Stimulated activated CD8-positive, alpha-beta memory T cell treated with anti-CD3 and anti-CD28 coated beads, Interleukin-2, amount 100 ng/mL, for 1 hour (primary cell): Measurements from ENCODE around the gene PPP2R3C.
"Not testable (repeated sequence)": the region's sequence is repeated elsewhere in the genome, so short reads cannot be mapped to it uniquely, and the experiment has no call there.

Experiments
- DNase-seq, 2 donors: peaks; one replicate each; pipeline ENCODE4 v3.0.0-alpha.2; 2020; ENCODE audit warnings: low read depth in 2 of 2

PPP2R3C gene

GRCh38 chr14:35052637-35053036, 69.2 kb downstream of the PPP2R3C start:
- no peak for DNase-seq

- DNase-seq = no peak
Measured at GRCh38 chr14:35051796-35052195, 70.0 kb downstream of the PPP2R3C start.

DNA sequence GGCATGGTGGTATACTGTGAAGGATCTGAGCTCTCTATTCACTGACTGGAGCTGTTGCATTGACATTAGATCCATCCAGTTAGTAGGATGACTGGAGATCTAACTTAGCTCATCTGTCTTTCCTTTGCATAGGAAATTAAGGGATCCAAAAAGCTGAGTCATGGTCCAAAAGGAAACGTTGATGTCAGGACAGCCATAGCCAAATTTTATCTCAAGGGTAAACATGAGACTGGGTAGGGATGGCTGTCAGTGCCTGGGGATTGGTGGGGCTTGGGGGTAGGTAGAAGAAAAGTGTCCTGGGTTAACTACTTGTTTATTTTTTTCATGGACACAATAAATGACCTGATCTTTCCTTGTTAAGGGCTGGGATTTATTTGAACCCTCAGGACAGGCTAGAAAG, 71.1 kb downstream of the PPP2R3C start:
- no peak for DNase-seq

- no peak for DNase-seq
Measured at GRCh38 chr14:35047976-35048513, 73.7 kb downstream of the PPP2R3C start.

- no peak for DNase-seq
Measured at GRCh38 chr14:35046751-35047536, 74.8 kb downstream of the PPP2R3C start.

- peak; percentile 97 to 98 for DNase-seq
Measured at GRCh38 chr14:35046048-35046750, 75.6 kb downstream of the PPP2R3C start, which contains the start of gene FAM177A1. FAM177A1 (plus strand) TSS chr14:35046272; CDS start chr14:35046464, 192 bp downstream.

- no peak for DNase-seq
Measured at GRCh38 chr14:35045798-35046047, 76.1 kb downstream of the PPP2R3C start.

GRCh38 chr14:35044939-35045797, 76.6 kb downstream of the PPP2R3C start:
- no peak for DNase-seq

DNA sequence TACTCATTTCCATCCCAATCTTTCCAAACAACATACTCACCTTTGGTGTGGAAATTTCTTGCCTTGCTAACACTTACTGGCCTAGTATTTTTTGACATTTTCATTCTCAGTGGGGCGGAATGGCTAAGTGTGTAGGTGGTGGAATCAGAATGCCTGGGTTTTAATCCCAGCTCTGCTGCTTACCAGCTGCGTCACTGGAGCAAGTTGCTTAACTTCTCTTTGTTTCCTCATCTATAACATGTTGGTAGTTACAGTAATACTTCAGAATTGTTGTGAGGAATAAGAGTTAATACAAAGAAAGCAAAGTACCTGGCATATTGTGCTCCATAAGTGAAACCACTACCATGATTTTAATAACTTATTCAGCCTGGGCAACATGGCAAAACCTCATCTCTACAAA, 78.7 kb downstream of the PPP2R3C start:
- DNase-seq = no peak

DNA sequence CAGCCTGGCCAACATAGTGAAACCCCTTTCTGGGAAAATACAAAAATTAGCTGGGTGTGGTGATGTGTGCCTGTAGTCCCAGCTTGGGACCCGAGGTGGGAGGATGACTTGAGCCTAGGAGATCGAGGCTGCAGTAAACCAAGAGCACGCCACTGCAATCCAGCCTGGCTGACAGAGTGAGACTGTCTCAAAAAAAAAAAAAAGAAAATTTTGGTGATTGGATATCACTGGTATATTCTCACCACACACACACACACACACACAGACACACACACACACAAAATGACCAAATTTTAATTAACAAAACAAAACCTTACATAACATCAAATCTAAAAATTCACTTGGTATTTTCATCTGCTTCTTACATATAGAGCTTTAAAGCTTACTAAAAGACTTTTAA, 79.2 kb downstream of the PPP2R3C start:
- no peak for DNase-seq

DNA sequence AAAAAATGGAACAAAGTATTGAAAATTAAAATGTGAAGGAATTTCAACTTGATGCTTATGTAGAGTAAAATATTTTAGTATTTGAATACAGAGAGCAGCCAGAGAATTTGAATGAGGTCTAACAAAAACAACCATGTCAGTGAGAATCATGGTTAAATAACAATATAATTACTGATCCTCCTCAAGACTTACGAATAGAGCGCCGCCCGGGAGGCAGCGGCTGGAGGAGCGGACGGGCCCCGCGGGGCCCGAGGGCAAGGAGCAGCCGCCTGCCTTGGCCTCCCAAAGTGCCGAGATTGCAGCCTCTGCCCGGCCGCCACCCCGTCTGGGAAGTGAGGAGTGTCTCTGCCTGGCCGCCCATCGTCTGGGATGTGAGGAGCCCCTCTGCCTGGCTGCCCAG, 83.5 kb downstream of the PPP2R3C start:
- not testable (repeated sequence) for DNase-seq
